ENCODE measurements around the gene SFXN1.

- no peak for TF ChIP-seq POLR2AphosphoS5 (IDR thresholded peaks at IDR 0.05; ENCODE audit: low read depth, low read length)
- no peak for TF ChIP-seq REST (IDR thresholded peaks at IDR 0.05; ENCODE audit: insufficient read depth in 1 of 2, low read depth in 2 of 2, low read length in 1 of 2)
- TF ChIP-seq CTCF (IDR thresholded peaks at IDR 0.05) = no peak
- no peak for TF ChIP-seq TCF7L2 (IDR thresholded peaks at IDR 0.05; ENCODE audit: low read depth, low read length)
- no peak for TF ChIP-seq SIN3A (IDR thresholded peaks at IDR 0.05; ENCODE audit: borderline replicate concordance, insufficient read depth, low read depth, low read length)
Observed at GRCh38 chr5:175557778-175558177, 79.4 kb downstream of the SFXN1 start.
